Measurements from ENCODE around the gene HDAC10.

GRCh38 chr22:50264946-50265669 is 14.0 kb upstream of the HDAC10 start:
- TF ChIP-seq EZH2 (IDR thresholded peaks at IDR 0.05) (no peak), POLR2AphosphoS5 (IDR thresholded peaks at IDR 0.05; ENCODE audit: borderline replicate concordance, low read depth, low read length) (no peak)
